Measurements from ENCODE around the gene FBXO42. TPM values are rescaled to one million over a fixed set of nuclear protein-coding genes. Genes with fewer than 3 reads are reported as not detected.

FBXO42 gene
- total and polyA plus RNA-seq, 2 of the 4 experiments (the other 2 are of a cell fraction) = 12.0 to 18.8 TPM

GRCh38 chr1:16294219-16295212, 57.8 kb downstream of the FBXO42 start:
- Histone ChIP-seq H3K23ac (ENCODE audit: low read depth, low read length) (no peak overlapping the region), H3K56ac (ENCODE audit: extremely low read depth, insufficient read depth, low read length) (no peak overlapping the region), H3K4me3 (ENCODE audit: insufficient read depth, low read depth, low read length) (no peak overlapping the region), H3K4me2 (ENCODE audit: low read depth, low read length) (no peak overlapping the region), H2AK5ac (ENCODE audit: low read depth, low read length) (no peak overlapping the region), H2BK120ac (ENCODE audit: low read depth, low read length) (no peak overlapping the region), H2BK5ac (ENCODE audit: low read depth, low read length, poor library complexity, severe bottlenecking) (no peak overlapping the region), H2AFZ (replicated peaks; ENCODE audit: low read length, poor library complexity) (no peak overlapping the region), H3K9me1 (ENCODE audit: insufficient read depth, low read length) (peaks cover 5% of the 10 kb centered on the region; the same call in 1 of the 2 replicates), H4K91ac (ENCODE audit: insufficient read depth, low read depth, low read length) (no peak overlapping the region), H2BK20ac (ENCODE audit: low read depth, low read length) (no peak overlapping the region), H3K18ac (ENCODE audit: low read depth, low read length) (no peak overlapping the region), H2BK15ac (ENCODE audit: low read depth, low read length) (no peak overlapping the region), H4K8ac (ENCODE audit: low read depth in 2 of 2, low read length in 2 of 2) (no peak overlapping the region), H3K27me3 (ENCODE audit: control insufficient read depth, insufficient read depth, low read length) (no peaks in the 10 kb centered on the region), H4K20me1 (ENCODE audit: insufficient read depth, low read length) (no peaks in the 10 kb centered on the region), H3K79me1 (ENCODE audit: low read depth in 1 of 2, low read length in 2 of 2) (peaks cover 18 to 57% of the 10 kb centered on the region in 2 experiments), H4K5ac (ENCODE audit: low read depth, low read length) (no peak overlapping the region), H3K14ac (replicated peaks; ENCODE audit: low read depth, low read length) (no peak overlapping the region), H3K9ac (ENCODE audit: low read depth, low read length) (no peak overlapping the region), H3K36me3 (ENCODE audit: control insufficient read depth, insufficient read depth, low read length) (peaks cover 13% of the 10 kb centered on the region), H3K9me3 (ENCODE audit: control insufficient read depth, insufficient read depth, low read length) (no peaks in the 10 kb centered on the region), H3K4ac (ENCODE audit: low read depth, low read length) (no peak overlapping the region), H3K4me1 (ENCODE audit: control insufficient read depth, insufficient read depth, low read length) (no peaks in the 10 kb centered on the region), H3K27ac (ENCODE audit: insufficient read depth, low read length) (no peak overlapping the region), H2AK9ac (replicated peaks; ENCODE audit: low read depth, low read length, poor library complexity) (no peak overlapping the region)
- in situ Hi-C loops (cut with MboI; ENCODE audit: low sequenced_read_pairs) (no loop called here), dilution Hi-C loops (cut with HindIII; ENCODE audit: low sequenced_read_pairs, unreplicated experiment) (no loop called here), intact Hi-C loops (cut with micrococcal nuclease) (no loop called here)
- no peak for TF ChIP-seq CHD1 (IDR thresholded peaks at IDR 0.05; ENCODE audit: low read depth, low read length)
- TF ChIP-seq MAFK (IDR thresholded peaks at IDR 0.05; ENCODE audit: low read depth, low read length) = 0 out of 2 replicates have a peak, but pooled peaks have one; percentile 30
- ATAC-seq (ENCODE audit: low read depth) = no peak
- no TSS peak for BruUV-seq (replicated peaks)
- no peak for DNase-seq
- WGBS, 2 experiments (ENCODE audit: extremely low coverage in 2 of 2, insufficient read length in 1 of 2) = 100% methylated on average over 2 of the region's 3 CpGs; no CpG with 5 or more reads in 1 of the 2 experiments
- ChIA-PET CTCF (no interaction called here), POLR2A (ENCODE audit: unreplicated experiment) (no interaction called here)

All from IMR-90 (cell line).